ENCODE data around the gene COL4A1. TPM values are rescaled to one million over a fixed set of nuclear protein-coding genes. Genes with fewer than 3 reads are reported as not detected.

The COL4A1 gene
- total RNA-seq, 1 donor from 2014 or later, result 178 TPM

- H3K9me3 ChIP-seq, result no peaks in the 10 kb centered on the region
- H3K4me1 ChIP-seq, result peaks cover 55% of the 10 kb centered on the region
- no peaks in the 10 kb centered on the region for H3K27me3 ChIP-seq
- intact Hi-C loops (cut with DNase I), result no loop called here
- peak overlapping the region in 1 of 2 donors; percentile 24 for H3K4me3 ChIP-seq
- DNase-seq (ENCODE audit: extremely low spot score in 2 of 2), result peak in 1 of 2 donors; percentile 83
- H3K27ac ChIP-seq, result peak overlapping the region; percentile 67
- H3K36me3 ChIP-seq, result no peaks in the 10 kb centered on the region
- TF ChIP-seq POLR2AphosphoS5 (IDR thresholded peaks at IDR 0.05; ENCODE audit: insufficient read depth in 1 of 2, low read depth in 1 of 2) (no peak), CTCF (IDR thresholded peaks at IDR 0.05) (no peak), POLR2A (IDR thresholded peaks at IDR 0.05) (no peak)
Measured at GRCh38 chr13:110301083-110301482, 5.9 kb downstream of the COL4A1 start.

GRCh38 chr13:110300090-110300815, 6.7 kb downstream of the COL4A1 start:
- intact Hi-C loops (cut with DNase I), result no loop called here
- Histone ChIP-seq H3K27ac (no peak overlapping the region), H3K9me3 (no peaks in the 10 kb centered on the region), H3K4me1 (peaks cover 59% of the 10 kb centered on the region), H3K27me3 (no peaks in the 10 kb centered on the region), H3K4me3 (no peak overlapping the region), H3K36me3 (no peaks in the 10 kb centered on the region)
- TF ChIP-seq POLR2A (IDR thresholded peaks at IDR 0.05), result no peak
- no peak for TF ChIP-seq CTCF (IDR thresholded peaks at IDR 0.05)
- TF ChIP-seq POLR2AphosphoS5 (IDR thresholded peaks at IDR 0.05; ENCODE audit: insufficient read depth in 1 of 2, low read depth in 1 of 2), result no peak
- DNase-seq (ENCODE audit: extremely low spot score in 2 of 2), result peak in 1 of 2 donors; percentile 25

- Histone ChIP-seq H3K4me1 (peaks cover 60% of the 10 kb centered on the region), H3K36me3 (no peaks in the 10 kb centered on the region), H3K27ac (peak overlapping the region; percentile 53), H3K4me3 (no peak overlapping the region), H3K9me3 (no peaks in the 10 kb centered on the region), H3K27me3 (no peaks in the 10 kb centered on the region)
- intact Hi-C loops (cut with DNase I), result no loop called here
- TF ChIP-seq CTCF (IDR thresholded peaks at IDR 0.05), result no peak
- no peak for TF ChIP-seq POLR2AphosphoS5 (IDR thresholded peaks at IDR 0.05; ENCODE audit: insufficient read depth in 1 of 2, low read depth in 1 of 2)
- TF ChIP-seq POLR2A (IDR thresholded peaks at IDR 0.05), result no peak
- DNase-seq (ENCODE audit: extremely low spot score in 2 of 2), result no peak
Measured at GRCh38 chr13:110299283-110299840, 7.6 kb downstream of the COL4A1 start.

- Histone ChIP-seq H3K4me1 (peaks cover 60% of the 10 kb centered on the region), H3K27me3 (no peaks in the 10 kb centered on the region), H3K9me3 (no peaks in the 10 kb centered on the region), H3K27ac (peak overlapping the region; percentile 53), H3K36me3 (no peaks in the 10 kb centered on the region), H3K4me3 (peak overlapping the region; percentile 11)
- intact Hi-C loops (cut with DNase I), result no loop called here
- DNase-seq (ENCODE audit: extremely low spot score in 2 of 2), result peak in 1 of 2 donors; percentile 85
- TF ChIP-seq POLR2A (IDR thresholded peaks at IDR 0.05) (no peak), POLR2AphosphoS5 (IDR thresholded peaks at IDR 0.05; ENCODE audit: insufficient read depth in 1 of 2, low read depth in 1 of 2) (peak in 1 of 2 donors; percentile 44)
Measured at GRCh38 chr13:110298505-110299282, 8.3 kb downstream of the COL4A1 start.

- Histone ChIP-seq H3K9me3 (no peaks in the 10 kb centered on the region), H3K27me3 (no peaks in the 10 kb centered on the region), H3K4me3 (peak overlapping the region in 1 of 2 donors; percentile 11), H3K4me1 (peaks cover 62% of the 10 kb centered on the region), H3K36me3 (no peaks in the 10 kb centered on the region), H3K27ac (peak overlapping the region; percentile 53)
- TF ChIP-seq POLR2AphosphoS5 (IDR thresholded peaks at IDR 0.05; ENCODE audit: insufficient read depth in 1 of 2, low read depth in 1 of 2) (no peak), POLR2A (IDR thresholded peaks at IDR 0.05) (no peak), CTCF (IDR thresholded peaks at IDR 0.05) (no peak)
- intact Hi-C loops (cut with DNase I), result no loop called here
- DNase-seq (ENCODE audit: extremely low spot score in 2 of 2), result no peak
Measured at GRCh38 chr13:110297766-110298504, 9.0 kb downstream of the COL4A1 start.

All from vagina (tissue), 2 donors.